ENCODE data around the gene ARL8A. TPM values are rescaled to one million over a fixed set of nuclear protein-coding genes. Genes with fewer than 3 reads are reported as not detected.

Gene ARL8A
- total and polyA plus RNA-seq, 2 of the 4 experiments (the other 2 are of a cell fraction) = 18.1 to 30.7 TPM

DNA sequence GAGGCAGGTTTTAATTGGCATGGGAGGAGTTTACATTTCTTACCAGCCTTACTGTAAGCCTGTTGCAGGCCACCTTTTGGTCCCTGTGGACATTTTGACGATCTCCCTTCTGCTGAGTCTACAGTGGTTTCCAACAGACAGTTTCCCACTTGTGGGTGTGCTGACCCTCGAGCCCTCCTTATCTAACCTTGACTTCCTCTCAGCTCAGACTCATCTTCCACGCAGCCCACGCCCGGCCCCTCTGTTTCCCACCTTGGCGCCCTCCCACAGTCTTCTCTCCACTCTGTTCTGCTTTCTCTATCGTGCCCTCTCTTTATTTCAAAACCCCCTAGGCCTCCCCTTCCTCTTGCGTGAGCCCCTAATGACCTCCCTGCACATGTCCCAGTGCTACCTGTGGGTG lies 6.1 kb upstream of the ARL8A start:
- H2BK120ac ChIP-seq (ENCODE audit: low read depth, low read length) = no peak overlapping the region
- H3K23ac ChIP-seq (ENCODE audit: low read depth, low read length) = no peak overlapping the region
- no peak overlapping the region for H4K5ac ChIP-seq (ENCODE audit: low read depth, low read length)
- in situ Hi-C loops (cut with MboI; ENCODE audit: low sequenced_read_pairs) = no loop called here
- dilution Hi-C loops (cut with HindIII; ENCODE audit: low sequenced_read_pairs, unreplicated experiment) = no loop called here
- no TSS peak for BruUV-seq (replicated peaks)
- no peak overlapping the region for H2BK5ac ChIP-seq (ENCODE audit: low read depth, low read length, poor library complexity, severe bottlenecking)
- intact Hi-C loops (cut with micrococcal nuclease) = no loop called here
- no peaks in the 10 kb centered on the region for H3K9me1 ChIP-seq (ENCODE audit: insufficient read depth, low read length)
- H4K91ac ChIP-seq (ENCODE audit: insufficient read depth, low read depth, low read length) = no peak overlapping the region
- no peak overlapping the region for H3K27ac ChIP-seq (ENCODE audit: insufficient read depth, low read length)
- H2BK15ac ChIP-seq (ENCODE audit: low read depth, low read length) = no peak overlapping the region
- H3K79me1 ChIP-seq (ENCODE audit: low read depth in 1 of 2, low read length in 2 of 2) = no peaks in the 10 kb centered on the region
- no peak overlapping the region for H2BK20ac ChIP-seq (ENCODE audit: low read depth, low read length)
- H3K9ac ChIP-seq (ENCODE audit: low read depth, low read length) = no peak overlapping the region
- no peak overlapping the region for H2AK5ac ChIP-seq (ENCODE audit: low read depth, low read length)
- no peak for TF ChIP-seq MAZ (IDR thresholded peaks at IDR 0.05; ENCODE audit: borderline replicate concordance, low read depth, low read length)
- TF ChIP-seq, protein P1, sequence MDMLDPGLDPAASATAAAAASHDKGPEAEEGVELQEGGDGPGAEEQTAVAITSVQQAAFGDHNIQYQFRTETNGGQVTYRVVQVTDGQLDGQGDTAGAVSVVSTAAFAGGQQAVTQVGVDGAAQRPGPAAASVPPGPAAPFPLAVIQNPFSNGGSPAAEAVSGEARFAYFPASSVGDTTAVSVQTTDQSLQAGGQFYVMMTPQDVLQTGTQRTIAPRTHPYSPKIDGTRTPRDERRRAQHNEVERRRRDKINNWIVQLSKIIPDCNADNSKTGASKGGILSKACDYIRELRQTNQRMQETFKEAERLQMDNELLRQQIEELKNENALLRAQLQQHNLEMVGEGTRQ (IDR thresholded peaks at IDR 0.05; ENCODE audit: low read depth, low read length) = no peak
- no peak for TF ChIP-seq FOS (IDR thresholded peaks at IDR 0.05; ENCODE audit: low read depth, low read length)
- no peak for TF ChIP-seq CEBPB (IDR thresholded peaks at IDR 0.05; ENCODE audit: low read depth, low read length)
- TF ChIP-seq CTCF (conservative IDR thresholded peaks at IDR 0.05; ENCODE audit: low read depth, low read length) = no peak
- TF ChIP-seq SMC3 (IDR thresholded peaks at IDR 0.05; ENCODE audit: low read depth, low read length) = no peak
- TF ChIP-seq RFX5 (IDR thresholded peaks at IDR 0.05; ENCODE audit: low read depth, low read length) = no peak
- no peak for TF ChIP-seq POLR2A (IDR thresholded peaks at IDR 0.05; ENCODE audit: low read depth, low read length)
- no peak for TF ChIP-seq RAD21 (IDR thresholded peaks at IDR 0.05; ENCODE audit: low read length)
- TF ChIP-seq NFE2L2 (IDR thresholded peaks at IDR 0.05; ENCODE audit: low read depth, low read length) = no peak
- no peak for TF ChIP-seq MAFK (IDR thresholded peaks at IDR 0.05; ENCODE audit: low read depth, low read length)
- TF ChIP-seq MXI1 (IDR thresholded peaks at IDR 0.05; ENCODE audit: borderline replicate concordance, low read depth, low read length) = no peak
- TF ChIP-seq, protein P2, sequence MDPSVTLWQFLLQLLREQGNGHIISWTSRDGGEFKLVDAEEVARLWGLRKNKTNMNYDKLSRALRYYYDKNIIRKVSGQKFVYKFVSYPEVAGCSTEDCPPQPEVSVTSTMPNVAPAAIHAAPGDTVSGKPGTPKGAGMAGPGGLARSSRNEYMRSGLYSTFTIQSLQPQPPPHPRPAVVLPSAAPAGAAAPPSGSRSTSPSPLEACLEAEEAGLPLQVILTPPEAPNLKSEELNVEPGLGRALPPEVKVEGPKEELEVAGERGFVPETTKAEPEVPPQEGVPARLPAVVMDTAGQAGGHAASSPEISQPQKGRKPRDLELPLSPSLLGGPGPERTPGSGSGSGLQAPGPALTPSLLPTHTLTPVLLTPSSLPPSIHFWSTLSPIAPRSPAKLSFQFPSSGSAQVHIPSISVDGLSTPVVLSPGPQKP (IDR thresholded peaks at IDR 0.05; ENCODE audit: borderline replicate concordance, low read depth, low read length) = no peak
- no peak for TF ChIP-seq BHLHE40 (IDR thresholded peaks at IDR 0.05; ENCODE audit: low read depth, low read length)
- TF ChIP-seq RCOR1 (IDR thresholded peaks at IDR 0.05; ENCODE audit: insufficient replicate concordance, low read length) = no peak
- TF ChIP-seq CHD1 (IDR thresholded peaks at IDR 0.05; ENCODE audit: low read depth, low read length) = no peak
- ATAC-seq (ENCODE audit: low read depth) = no peak
- WGBS, 2 experiments (ENCODE audit: extremely low coverage in 2 of 2, insufficient read length in 1 of 2) = 68% methylated on average over 6 of the region's 8 CpGs; no CpG with 5 or more reads in 1 of the 2 experiments
- H3K56ac ChIP-seq (ENCODE audit: extremely low read depth, insufficient read depth, low read length) = no peak overlapping the region
- H3K4me1 ChIP-seq (ENCODE audit: control insufficient read depth, insufficient read depth, low read length) = no peaks in the 10 kb centered on the region
- no peak overlapping the region for H3K18ac ChIP-seq (ENCODE audit: low read depth, low read length)
- H3K4ac ChIP-seq (ENCODE audit: low read depth, low read length) = no peak overlapping the region
- no peaks in the 10 kb centered on the region for H3K36me3 ChIP-seq (ENCODE audit: control insufficient read depth, insufficient read depth, low read length)
- ChIA-PET POLR2A (ENCODE audit: unreplicated experiment) (no interaction called here), CTCF (no interaction called here)
- no peak overlapping the region for H3K4me2 ChIP-seq (ENCODE audit: low read depth, low read length)
- no peak overlapping the region for H3K4me3 ChIP-seq (ENCODE audit: insufficient read depth, low read depth, low read length)
- no peak overlapping the region for H3K14ac ChIP-seq (replicated peaks; ENCODE audit: low read depth, low read length)
- no peak for DNase-seq
- H2AFZ ChIP-seq (replicated peaks; ENCODE audit: low read length, poor library complexity) = no peak overlapping the region
- H4K8ac ChIP-seq (ENCODE audit: low read depth in 2 of 2, low read length in 2 of 2) = no peak overlapping the region
- peaks cover 22% of the 10 kb centered on the region for H3K27me3 ChIP-seq (ENCODE audit: control insufficient read depth, insufficient read depth, low read length)
- H4K20me1 ChIP-seq (ENCODE audit: insufficient read depth, low read length) = no peaks in the 10 kb centered on the region
- H3K9me3 ChIP-seq (ENCODE audit: control insufficient read depth, insufficient read depth, low read length) = no peaks in the 10 kb centered on the region
- H2AK9ac ChIP-seq (replicated peaks; ENCODE audit: low read depth, low read length, poor library complexity) = no peak overlapping the region

Measured in IMR-90 (cell line).